ENCODE measurements around the gene APCDD1L.
"Not testable (repeated sequence)": the region's sequence is repeated elsewhere in the genome, so short reads cannot be mapped to it uniquely, and the experiment has no call there.

The APCDD1L gene

GRCh38 chr20:58440021-58440767, 75.0 kb downstream of the APCDD1L start:
- no peak for DNase-seq (ENCODE audit: low read depth in 2 of 2)

- no peak for DNase-seq (ENCODE audit: low read depth in 2 of 2)
Observed at GRCh38 chr20:58438970-58439808, 76.0 kb downstream of the APCDD1L start.

GRCh38 chr20:58436868-58437645, 78.1 kb downstream of the APCDD1L start:
- DNase-seq (ENCODE audit: low read depth in 2 of 2): no peak

- DNase-seq (ENCODE audit: low read depth in 2 of 2): no peak
Observed at GRCh38 chr20:58435237-58435636, 80.0 kb downstream of the APCDD1L start.

GRCh38 chr20:58434326-58434725, 80.9 kb downstream of the APCDD1L start:
- DNase-seq (ENCODE audit: low read depth in 2 of 2): no peak

GRCh38 chr20:58433759-58434158, 81.4 kb downstream of the APCDD1L start:
- DNase-seq (ENCODE audit: low read depth in 2 of 2): peak in 1 of 2 experiments; percentile 30

GRCh38 chr20:58433029-58433647, 82.1 kb downstream of the APCDD1L start:
- DNase-seq (ENCODE audit: low read depth in 2 of 2): no peak

- DNase-seq (ENCODE audit: low read depth in 2 of 2): no peak
Observed at GRCh38 chr20:58432186-58432954, 82.8 kb downstream of the APCDD1L start.

GRCh38 chr20:58431134-58431533, 84.1 kb downstream of the APCDD1L start:
- DNase-seq (ENCODE audit: low read depth in 2 of 2): no peak

- no peak for DNase-seq (ENCODE audit: low read depth in 2 of 2)
Observed at GRCh38 chr20:58429303-58429702, 85.9 kb downstream of the APCDD1L start.

- DNase-seq (ENCODE audit: low read depth in 2 of 2): no peak
Observed at GRCh38 chr20:58428364-58428763, 86.8 kb downstream of the APCDD1L start.

GRCh38 chr20:58427571-58427970, 87.6 kb downstream of the APCDD1L start:
- DNase-seq (ENCODE audit: low read depth in 2 of 2): not testable (repeated sequence)

- DNase-seq (ENCODE audit: low read depth in 2 of 2): no peak
Observed at GRCh38 chr20:58424218-58424969, 90.8 kb downstream of the APCDD1L start.

GRCh38 chr20:58421497-58421850, 93.7 kb downstream of the APCDD1L start:
- no peak for DNase-seq (ENCODE audit: low read depth in 2 of 2)

GRCh38 chr20:58420798-58421496, 94.3 kb downstream of the APCDD1L start:
- DNase-seq (ENCODE audit: low read depth in 2 of 2): peak; percentile 30 to 37

GRCh38 chr20:58418949-58419748, 96.0 kb downstream of the APCDD1L start:
- DNase-seq (ENCODE audit: low read depth in 2 of 2): no peak

- no peak for DNase-seq (ENCODE audit: low read depth in 2 of 2)
Observed at GRCh38 chr20:58417438-58417837, 97.8 kb downstream of the APCDD1L start.

- no peak for DNase-seq (ENCODE audit: low read depth in 2 of 2)
Observed at GRCh38 chr20:58416835-58417234, 98.4 kb downstream of the APCDD1L start.

- DNase-seq (ENCODE audit: low read depth in 2 of 2): no peak
Observed at GRCh38 chr20:58416057-58416456, 99.1 kb downstream of the APCDD1L start.
